Retinal pigment epithelial cell (primary cell): Measurements from ENCODE around the gene DEAF1.

Source experiments
- DNase-seq: peaks from one replicate; pipeline ENCODE4 v3.0.0-alpha.2; 2010; ENCODE audit warnings: low read depth
- H3K4me3 ChIP-seq: 2 replicates; pipeline ENCODE4 v1.5.1; 2011; ENCODE audit warnings: mild to moderate bottlenecking, low read length, control low read depth, moderate library complexity
- CTCF ChIP-seq: conservative IDR thresholded peaks from 2 replicates; pipeline ENCODE4 v1.5.1; 2011; ENCODE audit warnings: low read depth, low read length, control low read depth, inconsistent platforms

Gene DEAF1

GRCh38 chr11:620201-620600, 74.8 kb downstream of the DEAF1 start:
- no peak for DNase-seq
- no peak for TF ChIP-seq CTCF
- no peak overlapping the region for H3K4me3 ChIP-seq

- no peak overlapping the region for H3K4me3 ChIP-seq
- no peak for TF ChIP-seq CTCF
- no peak for DNase-seq
Measured at GRCh38 chr11:619628-620050, 75.4 kb downstream of the DEAF1 start.

GRCh38 chr11:618856-619627, 76.0 kb downstream of the DEAF1 start:
- DNase-seq: no peak
- TF ChIP-seq CTCF: no peak
- H3K4me3 ChIP-seq: no peak overlapping the region

- no peak overlapping the region for H3K4me3 ChIP-seq
- no peak for TF ChIP-seq CTCF
- no peak for DNase-seq
Measured at GRCh38 chr11:617912-618682, 76.9 kb downstream of the DEAF1 start.

- H3K4me3 ChIP-seq: no peak overlapping the region
- TF ChIP-seq CTCF: no peak
- DNase-seq: no peak
Measured at GRCh38 chr11:617199-617911, 77.7 kb downstream of the DEAF1 start.

GRCh38 chr11:616320-617198, 78.5 kb downstream of the DEAF1 start:
- no peak for TF ChIP-seq CTCF
- no peak for DNase-seq
- H3K4me3 ChIP-seq: no peak overlapping the region
